Stimulated activated CD4-positive, alpha-beta T cell treated with anti-CD3 and anti-CD28 coated beads, Interleukin-1b, Interleukin-23, amount 100 ng/mL, for 24 hours (primary cell): ENCODE data around the gene KIAA1958.

ENCODE experiments used
- DNase-seq, 4 experiments: peaks; one replicate each; pipeline ENCODE4 v3.0.0-alpha.2; 2020; ENCODE audit warnings: low read depth in 4 of 4, low spot score in 1 of 4

The KIAA1958 gene

DNA sequence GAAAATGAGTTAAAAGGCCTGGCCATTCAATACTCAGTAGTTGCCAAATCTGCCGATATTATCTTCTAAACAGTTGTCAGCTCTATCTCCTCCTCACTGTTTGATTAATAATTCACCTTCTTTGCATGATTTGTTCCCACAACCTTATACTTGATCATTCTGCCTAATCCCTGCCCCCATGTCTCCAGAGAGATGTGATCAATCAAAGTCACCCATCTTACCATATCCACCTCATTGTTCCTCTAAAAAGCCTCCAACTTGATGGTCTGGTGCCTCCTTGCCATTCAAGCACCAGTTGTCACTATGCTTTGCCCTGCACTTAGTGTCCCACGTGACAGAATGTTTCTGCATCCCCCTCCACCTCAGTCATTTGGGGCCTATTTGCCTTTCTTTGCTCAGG is 41.3 kb downstream of the KIAA1958 start:
- no peak for DNase-seq

GRCh38 chr9:112529316-112529715 is 42.7 kb downstream of the KIAA1958 start:
- DNase-seq: no peak

DNA sequence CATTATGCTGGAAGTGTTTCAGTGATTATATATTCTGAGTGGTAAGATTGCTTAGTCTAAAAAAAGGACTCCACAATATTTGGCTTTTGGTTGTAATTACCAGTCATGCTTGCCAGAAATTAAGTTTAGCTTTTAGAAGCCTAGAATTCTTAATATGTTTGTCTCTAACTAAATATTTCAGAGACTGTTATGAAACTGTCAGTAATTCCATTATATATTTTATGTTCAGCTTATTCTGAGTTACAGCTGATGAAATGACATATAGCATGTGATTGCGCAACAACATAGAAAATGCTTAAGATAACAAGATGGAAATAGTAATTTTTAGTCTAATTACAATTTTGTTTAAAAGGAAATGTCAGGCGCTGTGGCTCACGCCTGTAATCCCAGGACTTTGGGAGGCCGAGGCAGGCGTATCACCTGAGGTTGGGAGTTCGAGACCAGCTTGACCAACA is 44.2 kb downstream of the KIAA1958 start:
- DNase-seq: no peak

DNA sequence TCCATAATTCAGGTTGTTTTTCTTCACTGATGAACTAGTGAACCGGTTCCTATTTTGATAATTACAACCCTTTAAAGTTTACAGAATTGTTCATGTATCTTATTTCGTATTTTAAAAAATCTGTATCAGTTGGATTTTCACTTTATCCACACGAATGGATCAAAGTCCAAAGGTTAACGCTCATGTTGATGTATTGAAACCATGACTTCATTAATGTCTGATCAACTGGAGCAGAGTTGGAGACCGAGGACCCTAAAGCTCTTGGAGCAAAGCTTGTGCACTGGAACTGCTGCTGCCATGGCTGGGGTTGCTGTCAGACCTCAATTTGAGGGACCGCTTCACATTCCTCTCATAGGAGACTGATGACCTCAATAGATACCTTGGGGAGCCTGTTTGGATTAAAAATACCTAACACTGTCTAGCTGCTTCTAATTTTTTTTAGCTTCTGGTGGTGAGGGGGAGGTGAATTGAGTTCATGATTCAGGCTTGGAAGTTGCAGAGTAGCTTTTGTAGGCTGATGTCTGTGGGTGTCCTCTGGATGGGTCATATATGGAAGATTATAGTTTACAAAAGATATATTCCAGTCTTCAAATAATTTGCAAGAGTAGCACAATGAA is 45.1 kb downstream of the KIAA1958 start:
- no peak for DNase-seq

GRCh38 chr9:112532427-112532826 is 45.8 kb downstream of the KIAA1958 start:
- no peak for DNase-seq

DNA sequence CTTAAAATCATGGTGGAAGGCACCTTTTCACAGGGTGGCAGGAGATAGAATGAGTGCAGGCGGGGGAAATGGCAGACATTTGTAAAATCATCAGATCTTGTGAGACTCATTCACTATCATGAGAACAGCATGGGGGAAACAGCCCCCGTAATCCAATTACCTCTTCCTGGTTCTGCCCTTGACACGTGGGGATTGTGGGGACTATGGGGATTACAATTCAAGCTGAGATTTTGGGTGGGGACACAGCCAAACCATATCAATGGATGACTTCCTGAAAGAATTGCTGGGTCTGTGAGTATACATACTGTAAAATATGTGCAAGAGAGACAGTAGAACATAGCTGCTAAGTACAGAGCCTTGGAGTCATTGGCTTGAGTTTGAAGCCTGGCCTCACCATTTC is 47.0 kb downstream of the KIAA1958 start:
- DNase-seq: no peak

DNA sequence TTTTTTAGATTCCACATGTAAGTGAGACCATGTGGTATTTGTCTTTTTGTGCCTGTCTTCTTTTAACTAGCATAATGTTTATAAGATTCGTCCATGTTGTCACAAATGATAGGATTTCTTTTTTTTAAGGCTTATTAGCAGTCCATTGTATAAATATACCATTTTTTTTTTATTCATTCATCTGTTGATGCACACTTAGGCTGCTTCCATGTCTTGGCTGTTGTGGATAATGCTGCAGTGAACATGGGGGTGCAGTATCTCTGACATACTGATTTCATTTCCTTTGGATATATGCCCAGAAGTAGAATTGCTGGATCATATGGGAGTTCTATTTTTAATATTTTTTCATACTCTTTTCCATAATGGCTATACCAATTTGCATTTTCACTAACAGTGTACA is 48.7 kb downstream of the KIAA1958 start:
- DNase-seq: no peak

- no peak for DNase-seq
These were observed 49.2 kb downstream of the KIAA1958 start for GRCh38 chr9:112535811-112536210.

DNA sequence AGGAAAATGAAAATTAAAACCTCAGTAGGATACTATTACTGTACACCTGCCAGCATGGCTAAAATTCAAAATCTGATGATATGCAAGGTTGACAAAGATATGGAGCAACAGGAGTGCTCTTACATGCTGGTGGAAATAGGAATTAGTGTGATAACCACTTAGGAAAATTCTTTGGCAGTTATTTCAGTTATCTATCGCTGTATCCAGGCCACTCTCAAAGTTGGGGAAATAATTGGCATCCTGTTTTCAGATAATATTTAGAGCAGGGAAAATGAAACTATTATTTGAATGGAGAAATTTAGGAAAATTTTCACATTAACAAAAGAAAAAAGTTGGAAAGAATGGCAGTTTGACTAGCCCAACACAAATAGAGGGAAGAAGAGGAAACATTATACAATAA is 50.9 kb downstream of the KIAA1958 start:
- DNase-seq: no peak

GRCh38 chr9:112540800-112541199 is 54.2 kb downstream of the KIAA1958 start:
- DNase-seq: no peak

- no peak for DNase-seq
These were observed 55.1 kb downstream of the KIAA1958 start for GRCh38 chr9:112541685-112542084.

DNA sequence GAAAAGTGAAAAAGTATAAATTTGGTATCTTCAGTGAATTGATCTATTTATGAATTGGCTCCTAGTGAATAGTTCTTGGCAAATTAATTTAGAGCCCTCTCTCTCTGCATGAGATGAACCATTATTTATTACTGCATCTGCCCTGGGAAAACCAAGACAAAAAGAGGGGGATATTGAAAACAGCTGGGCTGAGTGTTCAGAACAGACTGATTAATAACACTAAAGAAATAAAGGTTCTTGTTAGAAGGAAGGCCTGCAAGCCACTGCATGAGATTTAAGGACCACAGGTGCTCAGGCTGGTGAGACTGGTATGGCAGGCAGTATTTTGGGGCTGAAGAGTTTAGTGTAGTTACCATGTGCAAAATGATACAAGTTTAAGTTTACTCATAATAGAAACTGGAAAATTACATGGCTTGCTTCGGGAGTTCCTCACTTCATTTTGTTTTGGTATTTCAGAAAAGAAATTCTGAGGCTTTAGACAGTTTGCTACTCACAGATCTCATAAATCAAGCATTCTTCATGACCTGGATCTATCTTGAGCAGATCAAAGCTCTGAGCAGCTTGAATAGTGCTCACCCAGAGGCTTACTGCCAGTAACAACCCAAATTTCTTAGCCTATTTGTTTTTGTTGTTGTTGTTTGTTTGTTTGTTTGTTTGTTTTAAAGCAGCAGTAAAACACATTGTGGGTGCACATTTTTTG is 56.1 kb downstream of the KIAA1958 start:
- DNase-seq: no peak

DNA sequence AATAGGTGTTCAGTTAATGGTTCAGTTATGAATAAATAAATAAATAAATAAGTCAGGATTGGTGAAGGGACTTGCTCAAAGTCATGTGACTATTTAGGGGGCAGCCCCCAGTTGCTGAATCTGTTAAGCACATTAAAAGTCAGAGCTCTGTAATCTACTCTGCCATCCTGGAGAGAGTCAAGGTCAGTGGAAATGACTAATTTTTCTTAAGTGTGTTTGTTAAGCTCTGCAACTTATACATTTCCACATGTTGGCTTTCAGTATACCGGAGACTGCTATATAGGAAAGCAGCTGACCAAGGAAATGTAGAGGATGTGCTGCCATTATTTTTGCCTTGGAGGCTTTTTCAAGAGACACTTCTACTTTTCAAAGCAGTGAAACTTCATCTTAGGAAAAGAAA is 57.9 kb downstream of the KIAA1958 start:
- no peak for DNase-seq

- DNase-seq: no peak
These were observed 58.6 kb downstream of the KIAA1958 start for GRCh38 chr9:112545237-112545636.

DNA sequence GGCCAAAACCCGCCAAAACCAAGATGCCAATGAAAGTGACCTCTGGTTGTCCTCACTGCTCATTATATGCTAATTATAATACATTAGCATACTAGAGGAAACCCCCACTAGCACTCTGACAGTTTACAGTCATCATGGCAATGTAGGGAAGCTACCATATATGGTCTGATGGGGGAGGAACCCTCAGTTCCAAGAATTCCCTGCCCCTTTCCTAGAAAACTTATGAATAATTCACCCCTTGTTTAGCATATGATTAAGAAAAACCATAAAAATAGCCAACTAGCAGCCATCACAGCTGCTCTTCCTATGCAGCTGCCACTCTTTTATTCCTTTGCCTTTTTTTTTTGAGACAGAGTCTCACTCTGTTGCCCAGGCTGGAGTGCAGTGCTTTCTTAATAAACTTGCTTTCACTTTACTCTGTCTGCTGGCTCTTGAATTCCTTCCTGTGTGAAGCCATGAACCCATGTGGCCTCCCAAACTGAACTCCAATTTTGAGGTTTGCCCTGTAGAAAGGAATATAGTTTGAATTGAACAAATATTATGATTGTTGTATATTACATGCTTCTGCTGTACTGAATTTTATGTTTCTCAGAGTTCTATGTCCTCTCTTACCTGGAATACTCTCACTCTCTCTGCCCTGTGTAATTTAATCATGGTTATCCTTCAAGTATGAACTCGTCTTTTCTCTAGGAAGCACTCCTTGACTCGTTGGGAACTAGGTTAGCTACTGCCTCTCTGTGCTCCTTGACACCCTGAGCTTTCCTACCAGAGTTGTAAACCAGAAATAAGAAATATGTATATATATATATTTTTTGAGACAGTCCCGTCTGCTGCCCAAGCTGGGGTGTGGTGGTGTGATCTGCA is 59.8 kb downstream of the KIAA1958 start:
- DNase-seq: no peak

- DNase-seq: no peak
These were observed 61.4 kb downstream of the KIAA1958 start for GRCh38 chr9:112548051-112548440.

GRCh38 chr9:112548836-112549595 is 62.4 kb downstream of the KIAA1958 start:
- DNase-seq: no peak

DNA sequence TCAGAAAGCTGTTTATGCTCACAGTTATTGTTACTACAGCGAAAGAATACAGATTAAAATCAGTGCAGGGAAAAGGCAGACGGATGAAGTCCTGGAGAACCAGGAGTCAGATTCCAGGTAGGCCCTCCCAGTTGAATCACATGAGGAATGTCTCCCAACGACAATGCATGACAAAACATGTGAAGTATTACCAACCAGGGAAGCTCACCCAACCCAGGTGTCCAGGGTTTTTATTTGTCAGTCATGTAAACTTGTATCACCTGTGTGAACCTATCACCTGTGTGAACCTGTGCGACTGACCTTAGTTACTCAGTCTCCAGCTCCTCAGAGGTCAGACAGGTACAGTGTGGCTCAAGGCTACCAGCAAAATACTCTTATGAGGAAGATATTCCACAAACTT is 63.9 kb downstream of the KIAA1958 start:
- DNase-seq: no peak

GRCh38 chr9:112551641-112552040 is 65.0 kb downstream of the KIAA1958 start:
- DNase-seq: no peak

GRCh38 chr9:112552229-112553056 is 65.8 kb downstream of the KIAA1958 start:
- no peak for DNase-seq
